ENCODE measurements around the gene ADCY2.

Gene ADCY2

GRCh38 chr5:7876867-7877266 is 480.9 kb downstream of the ADCY2 start (continued):
- TF ChIP-seq ZNF777 (tag by site-specific recombination; IDR thresholded peaks at IDR 0.05; ENCODE audit: borderline replicate concordance) (no peak), ZNF488 (tag by site-specific recombination; IDR thresholded peaks at IDR 0.05) (no peak), ZBTB6 (tag by site-specific recombination; IDR thresholded peaks at IDR 0.05) (no peak), RBAK (tag by site-specific recombination; IDR thresholded peaks at IDR 0.05) (no peak)

DNA sequence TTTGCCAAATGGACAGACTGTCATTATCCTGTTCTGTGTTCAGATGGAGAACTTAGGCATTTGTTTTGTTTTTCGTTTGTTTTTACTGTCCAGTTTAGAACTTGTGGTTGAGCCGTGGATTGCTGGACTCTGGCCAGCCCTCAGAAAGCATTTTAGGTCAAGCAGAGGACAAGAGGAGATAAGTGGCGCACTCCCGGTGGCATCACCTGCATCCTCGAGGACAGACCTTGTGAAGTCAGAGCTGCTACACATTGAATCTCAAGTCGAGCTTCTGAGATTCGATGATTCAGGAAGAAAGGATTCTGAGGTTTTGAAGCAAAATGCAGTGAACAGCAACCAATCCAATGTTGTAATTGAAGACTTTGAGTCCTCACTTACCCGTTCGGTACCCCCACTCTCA is 481.9 kb downstream of the ADCY2 start:
- TF ChIP-seq TRIM28 (IDR thresholded peaks at IDR 0.05; ENCODE audit: borderline replicate concordance, low read length) (no peak), ZNF354C (tag by site-specific recombination; IDR thresholded peaks at IDR 0.05; ENCODE audit: borderline replicate concordance, low read depth) (no peak), ZNF664 (tag by site-specific recombination; IDR thresholded peaks at IDR 0.05) (no peak)
- TF ChIP-seq, protein P1, sequence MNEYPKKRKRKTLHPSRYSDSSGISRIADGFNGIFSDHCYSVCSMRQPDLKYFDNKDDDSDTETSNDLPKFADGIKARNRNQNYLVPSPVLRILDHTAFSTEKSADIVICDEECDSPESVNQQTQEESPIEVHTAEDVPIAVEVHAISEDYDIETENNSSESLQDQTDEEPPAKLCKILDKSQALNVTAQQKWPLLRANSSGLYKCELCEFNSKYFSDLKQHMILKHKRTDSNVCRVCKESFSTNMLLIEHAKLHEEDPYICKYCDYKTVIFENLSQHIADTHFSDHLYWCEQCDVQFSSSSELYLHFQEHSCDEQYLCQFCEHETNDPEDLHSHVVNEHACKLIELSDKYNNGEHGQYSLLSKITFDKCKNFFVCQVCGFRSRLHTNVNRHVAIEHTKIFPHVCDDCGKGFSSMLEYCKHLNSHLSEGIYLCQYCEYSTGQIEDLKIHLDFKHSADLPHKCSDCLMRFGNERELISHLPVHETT (tag by site-specific recombination; IDR thresholded peaks at IDR 0.05): no peak
- Histone ChIP-seq H3K9me3 (ENCODE audit: control insufficient read depth, insufficient read depth, low read depth, low read length) (no peaks in the 10 kb centered on the region), H3K36me3 (ENCODE audit: control insufficient read depth in 2 of 2, insufficient read depth in 1 of 2, low read length in 2 of 2) (peaks cover 42 to 95% of the 10 kb centered on the region in 2 experiments), H3K4me3 (ENCODE audit: low read depth, low read length) (no peak overlapping the region), H3K4me1 (ENCODE audit: control insufficient read depth, insufficient read depth, low read length) (no peaks in the 10 kb centered on the region), H3K27ac (ENCODE audit: extremely low read depth, low read depth, low read length) (no peak overlapping the region)
- ChIA-PET POLR2A (interaction anchor here (6.2 kb wide), 1 partner anchor 9 kb away, joined by 22 read pairs; the partner anchor contains the start of genes FASTKD3 and MTRR), CTCF (interaction anchor here (0.9 to 5.6 kb wide), 2 partner anchors 9 to 21 kb away, joined by 4 to 32 read pairs; no protein-coding TSS in a partner anchor)

GRCh38 chr5:7878381-7878873 is 482.5 kb downstream of the ADCY2 start:
- Histone ChIP-seq H3K36me3 (ENCODE audit: control insufficient read depth in 2 of 2, insufficient read depth in 1 of 2, low read length in 2 of 2) (peaks cover 46 to 95% of the 10 kb centered on the region in 2 experiments), H3K4me3 (ENCODE audit: low read depth, low read length) (no peak overlapping the region), H3K4me1 (ENCODE audit: control insufficient read depth, insufficient read depth, low read length) (no peaks in the 10 kb centered on the region), H3K9me3 (ENCODE audit: control insufficient read depth, insufficient read depth, low read depth, low read length) (no peaks in the 10 kb centered on the region), H3K27ac (ENCODE audit: extremely low read depth, low read depth, low read length) (no peak overlapping the region)
- TF ChIP-seq ZFP41 (tag by site-specific recombination; IDR thresholded peaks at IDR 0.05; ENCODE audit: borderline replicate concordance) (no peak), PRDM6 (tag by site-specific recombination; IDR thresholded peaks at IDR 0.05) (peak; percentile 53), ZIC2 (tag by site-specific recombination; IDR thresholded peaks at IDR 0.05) (no peak)
- POLR2A ChIA-PET: interaction anchor here (6.2 kb wide), 1 partner anchor 9 kb away, joined by 22 read pairs; the partner anchor contains the start of genes FASTKD3 and MTRR
- CTCF ChIA-PET: interaction anchor here (1.2 to 5.6 kb wide), 2 partner anchors 8 to 11 kb away, joined by 3 to 32 read pairs; no protein-coding TSS in a partner anchor

Data from HEK293 (cell line).